Prostate gland (tissue), 2 donors: Measurements from ENCODE around the gene DICER1. TPM values are rescaled to one million over a fixed set of nuclear protein-coding genes. Genes with fewer than 3 reads are reported as not detected.
A peak's percentile ranks its signal among the peaks of the same experiment; 100 is the strongest.

Source experiments
- DNase-seq: peaks from one replicate; pipeline ENCODE4 v3.0.0-alpha.2; 2019; ENCODE audit warnings: low spot score
- H3K27ac ChIP-seq, 2 donors: fragments of 200-600 bp; sonication (generic); 2 replicates each; pipeline ENCODE4 v1.5.1; 2017 to 2019
- H3K27me3 ChIP-seq: fragments of 200-600 bp; sonication (generic); replicated peaks from 2 replicates; pipeline ENCODE4 v1.5.1; 2019; ENCODE audit not compliant: insufficient read depth
- H3K36me3 ChIP-seq, 2 donors: fragments of 200-600 bp; sonication (generic); 1 replicate in 1 of 2; 2 replicates in 1 of 2; pipeline versions ENCODE4 v1.5.1 to v1.8.1; 2017 to 2019
- H3K4me1 ChIP-seq: fragments of 200-600 bp; sonication (generic); replicated peaks from 2 replicates; pipeline ENCODE4 v1.5.1; 2019
- H3K4me3 ChIP-seq, 2 donors: fragments of 200-600 bp; sonication (generic); 2 replicates each; pipeline ENCODE4 v1.5.1; 2017 to 2019
- H3K9me3 ChIP-seq: fragments of 200-600 bp; sonication (generic); 2 replicates; pipeline ENCODE4 v1.5.1; 2017
- POLR2A ChIP-seq: fragments of 450-650 bp; IDR thresholded peaks from one replicate; pipeline ENCODE4 v1.6.1; 2016; ENCODE audit warnings: antibody characterized with exemption, mild to moderate bottlenecking
- POLR2AphosphoS5 ChIP-seq: sonication (generic); formaldehyde crosslinking; IDR thresholded peaks from one replicate; pipeline ENCODE4 v1.6.1; 2017; ENCODE audit warnings: antibody characterized with exemption
- WGBS: methylation state at CpG from one replicate; pipeline ENCODE4 v1.1.5; 2018; 5-methylcytosine and 5-hydroxymethylcytosine counted together
- intact Hi-C: fragments of 100-400 bp; cut with DNase I; formaldehyde crosslinking; loops from one replicate; pipeline ENCODE4 v1.14.2; 2022
- total RNA-seq, 2 donors: library from RNA; depleted of rRNA; stranded (reverse); fragments of >200 nt; gene quantifications; one replicate each; pipeline ENCODE4 v1.1.0, GENCODE V29; 2016
- TF ChIP-seq, protein P1 (sequence below), 4 experiments: fragments of 200-600 bp in 2 of 4; fragments of 450-650 bp in 2 of 4; sonication (generic) in 2 of 4; IDR thresholded peaks; 1 replicate in 3 of 4; 2 replicates in 1 of 4; pipeline ENCODE4 v1.5.1; 2016 to 2019; ENCODE audit warnings: antibody characterized with exemption in 4 of 4, mild to moderate bottlenecking in 2 of 4, moderate library complexity in 2 of 4

The DICER1 gene
- total RNA-seq, 2 donors from 2014 or later, result 25.4 to 86.3 TPM

DNA sequence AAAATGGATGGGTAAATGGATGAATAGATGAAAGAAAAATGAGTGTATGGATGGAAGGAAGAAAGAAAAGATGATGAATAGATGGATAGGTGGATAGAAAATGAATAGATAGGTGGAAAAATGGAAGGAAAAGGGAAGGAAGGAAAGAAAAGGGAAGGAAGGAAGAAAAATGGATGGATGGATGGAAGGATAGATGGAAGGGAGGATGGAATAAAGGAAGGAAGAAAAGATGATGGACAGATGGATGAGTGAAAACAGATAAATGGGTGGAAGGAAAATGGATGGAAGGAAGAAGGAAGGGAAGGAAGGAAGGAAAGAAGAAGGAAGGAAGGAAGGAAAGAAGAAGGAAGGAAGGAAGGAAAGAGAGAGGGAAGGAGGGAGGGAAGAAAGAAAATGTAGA is 107.4 kb downstream of the DICER1 start:
- H3K9me3 ChIP-seq, result no peaks in the 10 kb centered on the region
- H3K36me3 ChIP-seq, result no peaks in the 10 kb centered on the region
- no peak for DNase-seq
- H3K27me3 ChIP-seq, result no peaks in the 10 kb centered on the region
- no peak overlapping the region for H3K27ac ChIP-seq
- intact Hi-C loops, result loop anchor here (5.0 kb wide), 1 partner anchor 78 kb away; no protein-coding TSS in a partner anchor
- peaks cover 2% of the 10 kb centered on the region for H3K4me1 ChIP-seq
- TF ChIP-seq, protein P1, sequence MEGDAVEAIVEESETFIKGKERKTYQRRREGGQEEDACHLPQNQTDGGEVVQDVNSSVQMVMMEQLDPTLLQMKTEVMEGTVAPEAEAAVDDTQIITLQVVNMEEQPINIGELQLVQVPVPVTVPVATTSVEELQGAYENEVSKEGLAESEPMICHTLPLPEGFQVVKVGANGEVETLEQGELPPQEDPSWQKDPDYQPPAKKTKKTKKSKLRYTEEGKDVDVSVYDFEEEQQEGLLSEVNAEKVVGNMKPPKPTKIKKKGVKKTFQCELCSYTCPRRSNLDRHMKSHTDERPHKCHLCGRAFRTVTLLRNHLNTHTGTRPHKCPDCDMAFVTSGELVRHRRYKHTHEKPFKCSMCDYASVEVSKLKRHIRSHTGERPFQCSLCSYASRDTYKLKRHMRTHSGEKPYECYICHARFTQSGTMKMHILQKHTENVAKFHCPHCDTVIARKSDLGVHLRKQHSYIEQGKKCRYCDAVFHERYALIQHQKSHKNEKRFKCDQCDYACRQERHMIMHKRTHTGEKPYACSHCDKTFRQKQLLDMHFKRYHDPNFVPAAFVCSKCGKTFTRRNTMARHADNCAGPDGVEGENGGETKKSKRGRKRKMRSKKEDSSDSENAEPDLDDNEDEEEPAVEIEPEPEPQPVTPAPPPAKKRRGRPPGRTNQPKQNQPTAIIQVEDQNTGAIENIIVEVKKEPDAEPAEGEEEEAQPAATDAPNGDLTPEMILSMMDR (IDR thresholded peaks at IDR 0.05), result no peak
- TF ChIP-seq POLR2AphosphoS5 (no peak), POLR2A (no peak)
- no peak overlapping the region for H3K4me3 ChIP-seq

- WGBS, result 89% methylated on average over 10 of the region's 10 CpGs
- DNase-seq, result no peak
- peaks cover 2% of the 10 kb centered on the region for H3K4me1 ChIP-seq
- no peaks in the 10 kb centered on the region for H3K27me3 ChIP-seq
- no peaks in the 10 kb centered on the region for H3K9me3 ChIP-seq
- no peaks in the 10 kb centered on the region for H3K36me3 ChIP-seq
- no peak overlapping the region for H3K4me3 ChIP-seq
- no peak overlapping the region for H3K27ac ChIP-seq
- intact Hi-C loops, result loop anchor here (5.0 kb wide), 1 partner anchor 77 kb away; no protein-coding TSS in a partner anchor
- TF ChIP-seq, protein P1 (IDR thresholded peaks at IDR 0.05), result no peak
- no peak for TF ChIP-seq POLR2A
- TF ChIP-seq POLR2AphosphoS5, result no peak
Observed at GRCh38 chr14:95048771-95049312, 108.5 kb downstream of the DICER1 start.

DNA sequence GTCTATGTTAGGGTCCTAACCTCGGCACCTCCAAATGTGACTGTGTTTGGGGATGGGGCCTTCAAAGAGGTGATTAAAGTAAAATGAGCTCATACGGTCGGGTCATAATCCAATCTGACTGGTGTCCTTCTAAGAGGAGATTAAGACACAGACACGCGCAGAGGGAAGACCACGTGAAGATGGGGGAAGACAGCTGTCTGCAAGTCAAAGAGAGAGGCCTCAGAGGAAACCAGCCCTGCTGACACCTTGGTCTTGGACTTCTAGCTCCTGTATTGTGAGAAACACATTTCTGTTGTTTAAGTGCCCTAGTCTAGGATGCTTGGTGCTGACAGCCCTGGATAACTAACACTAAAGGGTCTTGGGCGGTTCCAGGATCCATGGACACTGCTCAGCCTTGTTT is 109.6 kb downstream of the DICER1 start:
- no peaks in the 10 kb centered on the region for H3K36me3 ChIP-seq
- H3K4me1 ChIP-seq, result peaks cover 2% of the 10 kb centered on the region
- no peak for DNase-seq
- H3K27me3 ChIP-seq, result no peaks in the 10 kb centered on the region
- H3K4me3 ChIP-seq, result no peak overlapping the region
- peak overlapping the region in 1 of 2 donors; percentile 19 for H3K27ac ChIP-seq
- no peaks in the 10 kb centered on the region for H3K9me3 ChIP-seq
- WGBS, result 85% methylated on average over 7 of the region's 7 CpGs
- intact Hi-C loops, result loop anchor here (5.0 kb wide), 1 partner anchor 75 kb away; no protein-coding TSS in a partner anchor
- TF ChIP-seq, protein P1 (IDR thresholded peaks at IDR 0.05), result no peak
- no peak for TF ChIP-seq POLR2A
- TF ChIP-seq POLR2AphosphoS5, result no peak

- TF ChIP-seq POLR2A, result no peak
- TF ChIP-seq POLR2AphosphoS5, result peak; percentile 62
- intact Hi-C loops, result loop anchor here (5.0 kb wide), 1 partner anchor 75 kb away; no protein-coding TSS in a partner anchor
- H3K4me1 ChIP-seq, result peaks cover 2% of the 10 kb centered on the region
- no peaks in the 10 kb centered on the region for H3K9me3 ChIP-seq
- H3K27me3 ChIP-seq, result no peaks in the 10 kb centered on the region
- H3K4me3 ChIP-seq, result no peak overlapping the region
- no peaks in the 10 kb centered on the region for H3K36me3 ChIP-seq
- DNase-seq, result peak; percentile 39
- WGBS, result 25% methylated on average over 28 of the region's 28 CpGs
- H3K27ac ChIP-seq, result peak overlapping the region; percentile 32 to 43
Observed at GRCh38 chr14:95046711-95047681, 110.3 kb downstream of the DICER1 start.

DNA sequence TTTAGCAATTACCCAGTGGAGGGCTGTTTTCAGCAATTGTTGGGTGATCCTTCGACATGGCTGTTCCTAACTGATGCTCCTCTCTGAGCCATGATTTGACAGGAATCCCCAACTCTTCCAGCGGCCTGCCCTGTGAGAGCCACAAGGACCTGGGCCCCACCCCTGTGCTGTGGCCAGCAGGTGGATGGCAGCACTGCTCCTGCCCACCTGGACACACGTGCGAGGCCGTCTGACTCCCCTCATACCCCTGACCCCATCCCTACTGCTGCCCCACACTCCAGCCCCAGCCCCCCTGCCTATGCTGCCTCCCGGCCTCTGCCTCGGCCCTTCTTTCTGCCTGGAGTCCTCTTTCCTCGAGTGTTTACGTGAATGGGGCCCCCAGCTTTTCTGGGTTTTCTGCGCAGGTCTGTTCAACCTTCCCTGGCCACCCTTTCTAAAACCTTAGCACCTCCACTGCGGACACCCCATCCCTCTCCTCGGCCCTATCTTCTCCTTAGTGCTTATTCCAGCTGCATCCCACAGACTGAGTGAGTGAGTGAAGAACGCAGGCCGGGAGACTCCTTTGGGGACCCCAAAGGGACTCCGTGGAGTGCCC is 111.4 kb downstream of the DICER1 start:
- peaks cover 2% of the 10 kb centered on the region for H3K4me1 ChIP-seq
- H3K36me3 ChIP-seq, result no peaks in the 10 kb centered on the region
- TF ChIP-seq, protein P1 (IDR thresholded peaks at IDR 0.05), result no peak
- TF ChIP-seq POLR2AphosphoS5 (no peak), POLR2A (no peak)
- WGBS, result 92% methylated on average over 15 of the region's 15 CpGs
- H3K4me3 ChIP-seq, result no peak overlapping the region
- H3K27me3 ChIP-seq, result no peaks in the 10 kb centered on the region
- no peaks in the 10 kb centered on the region for H3K9me3 ChIP-seq
- H3K27ac ChIP-seq, result peak overlapping the region in 1 of 2 donors; percentile 32
- DNase-seq, result no peak
- intact Hi-C loops, result loop anchor here (5.0 kb wide), 1 partner anchor 74 kb away; no protein-coding TSS in a partner anchor
